T1000 (cell line): ENCODE data around the gene UBR7.
A peak's percentile ranks its signal among the peaks of the same experiment; 100 is the strongest.
"Not testable (repeated sequence)": the region's sequence is repeated elsewhere in the genome, so short reads cannot be mapped to it uniquely, and the experiment has no call there.

Experiments used
- DNase-seq: peaks from one replicate; lab custom pipeline; 2025; ENCODE audit warnings: mixed read lengths; lab: John Stamatoyannopoulos, UW

Gene UBR7

GRCh38 chr14:93206793-93207467 is at the start of gene UBR7, which contains the start of gene GON7:
TSS of gene UBR7 (plus strand) at chr14:93207256. CDS start at chr14:93207292, 36 bp downstream.
TSS of gene GON7 (minus strand) at chr14:93207065. CDS start at chr14:93207037, 28 bp downstream.
- peak; percentile 89 for DNase-seq

- DNase-seq = not testable (repeated sequence)
Measured at GRCh38 chr14:93158349-93158748, 48.7 kb upstream of the UBR7 start.

- not testable (repeated sequence) for DNase-seq
Measured at GRCh38 chr14:93159625-93160352, 47.3 kb upstream of the UBR7 start.

- DNase-seq = no peak
Measured at GRCh38 chr14:93160353-93160801, 46.7 kb upstream of the UBR7 start.

GRCh38 chr14:93161411-93161940 is 45.6 kb upstream of the UBR7 start:
- DNase-seq = no peak

GRCh38 chr14:93163564-93163963 is 43.5 kb upstream of the UBR7 start:
- no peak for DNase-seq

GRCh38 chr14:93165271-93166265 is 41.5 kb upstream of the UBR7 start:
- DNase-seq = not testable (repeated sequence)

GRCh38 chr14:93168610-93169009 is 38.4 kb upstream of the UBR7 start:
- DNase-seq = not testable (repeated sequence)

- not testable (repeated sequence) for DNase-seq
Measured at GRCh38 chr14:93169619-93170018, 37.4 kb upstream of the UBR7 start.

- not testable (repeated sequence) for DNase-seq
Measured at GRCh38 chr14:93170141-93170540, 36.9 kb upstream of the UBR7 start.

- DNase-seq = no peak
Measured at GRCh38 chr14:93171376-93171775, 35.7 kb upstream of the UBR7 start.

GRCh38 chr14:93173943-93174395 is 33.1 kb upstream of the UBR7 start:
- DNase-seq = no peak

GRCh38 chr14:93174731-93175130 is 32.3 kb upstream of the UBR7 start:
- DNase-seq = not testable (repeated sequence)

GRCh38 chr14:93175492-93175891 is 31.6 kb upstream of the UBR7 start:
- no peak for DNase-seq

- DNase-seq = no peak
Measured at GRCh38 chr14:93183596-93184317, 23.3 kb upstream of the UBR7 start.

GRCh38 chr14:93184391-93185348 is 22.4 kb upstream of the UBR7 start, which contains the start of the genes LYSET and MOAP1:
TSS of gene LYSET (plus strand) at chr14:93185317. CDS start at chr14:93185406, 89 bp downstream.
TSS of gene MOAP1 (minus strand) at chr14:93184897. CDS start at chr14:93184242, 655 bp downstream.
- peak; percentile 78 for DNase-seq

- no peak for DNase-seq
Measured at GRCh38 chr14:93185349-93185720, 21.7 kb upstream of the UBR7 start.

GRCh38 chr14:93186466-93186865 is 20.6 kb upstream of the UBR7 start:
- no peak for DNase-seq

GRCh38 chr14:93186956-93187355 is 20.1 kb upstream of the UBR7 start:
- no peak for DNase-seq
